GM19240 (cell line): ENCODE results near the gene JAKMIP2.
"Not testable (repeated sequence)": the region's sequence is repeated elsewhere in the genome, so short reads cannot be mapped to it uniquely, and the experiment has no call there.

Experiments
- DNase-seq: peaks from one replicate; pipeline ENCODE4 v3.0.0; 2011; ENCODE audit warnings: low spot score; ENCODE audit not compliant: insufficient read length

Gene JAKMIP2

DNA sequence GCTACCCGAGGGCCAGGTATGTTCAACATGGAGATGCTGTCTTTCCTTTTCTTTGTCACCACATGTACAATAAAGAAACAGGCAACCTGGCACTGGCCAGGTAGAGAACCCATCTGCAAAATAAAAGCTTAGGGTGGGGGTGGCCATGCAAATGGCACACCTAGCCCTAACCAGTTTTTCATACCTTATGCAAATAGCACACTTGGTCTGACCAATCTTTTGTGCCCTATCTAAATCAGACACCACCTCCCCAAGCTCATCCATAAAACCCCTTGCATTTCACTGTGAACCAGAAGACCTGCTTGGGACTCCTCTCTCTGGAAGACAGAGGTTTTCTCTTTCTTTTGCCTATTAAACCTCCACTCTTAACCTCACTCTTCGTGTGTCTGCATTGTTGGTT is 33.9 kb downstream of the JAKMIP2 start:
- no peak for DNase-seq

DNA sequence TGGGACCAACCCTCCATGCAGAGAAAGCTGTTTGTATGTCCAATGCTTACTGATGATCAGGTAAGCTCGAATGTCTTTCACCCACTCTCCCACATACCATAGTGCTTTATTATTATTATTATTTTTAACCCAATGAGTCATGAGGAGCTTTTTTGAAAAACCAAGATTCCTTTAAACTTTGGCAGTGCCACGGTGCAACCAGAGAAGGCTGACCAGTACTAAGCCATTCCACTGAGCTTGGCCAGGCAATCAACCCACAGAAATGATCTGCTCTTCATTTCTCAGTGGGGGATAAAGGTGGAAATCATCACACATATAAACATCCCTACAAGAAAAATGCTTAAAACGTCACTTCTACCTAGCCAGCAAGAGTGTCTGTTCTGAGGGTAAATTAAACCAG is 35.5 kb downstream of the JAKMIP2 start:
- DNase-seq, result no peak

DNA sequence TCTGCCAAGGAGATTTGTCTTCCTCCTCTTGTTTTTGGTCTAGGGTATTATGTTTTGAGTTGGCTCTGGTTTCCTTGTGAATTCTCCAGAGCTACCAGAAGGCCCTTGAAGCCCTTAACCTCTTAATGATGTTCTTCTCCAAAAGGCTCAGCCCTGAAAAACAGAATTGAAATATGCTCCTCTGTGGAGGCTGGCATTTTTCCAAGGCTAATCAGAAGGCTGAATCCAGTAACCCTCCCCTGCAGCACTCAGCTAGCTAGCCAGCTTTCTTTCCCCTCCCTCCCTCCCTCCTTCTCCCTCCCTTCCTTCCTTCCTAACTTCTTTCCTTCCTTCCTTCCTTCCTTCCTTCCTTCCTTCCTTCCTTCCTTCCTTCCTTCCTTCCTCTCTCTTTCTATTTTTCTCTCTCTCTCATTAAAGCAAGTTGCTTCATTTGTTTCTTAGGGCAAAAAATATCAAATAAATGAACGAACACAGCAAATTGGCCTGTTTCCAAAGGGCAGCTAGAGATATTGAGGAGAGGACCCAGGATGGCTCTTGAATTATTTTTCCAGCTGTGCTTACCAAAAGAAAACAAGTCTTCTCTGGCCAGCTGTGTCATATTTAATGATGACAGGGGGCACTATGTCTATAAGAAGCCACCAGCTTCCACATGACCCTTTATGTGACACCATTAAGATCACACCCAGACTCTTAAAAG is 38.7 kb downstream of the JAKMIP2 start:
- no peak for DNase-seq

- no peak for DNase-seq
Measured at GRCh38 chr5:147743012-147743411, 39.5 kb downstream of the JAKMIP2 start.

- DNase-seq, result no peak
Measured at GRCh38 chr5:147742151-147742550, 40.4 kb downstream of the JAKMIP2 start.

DNA sequence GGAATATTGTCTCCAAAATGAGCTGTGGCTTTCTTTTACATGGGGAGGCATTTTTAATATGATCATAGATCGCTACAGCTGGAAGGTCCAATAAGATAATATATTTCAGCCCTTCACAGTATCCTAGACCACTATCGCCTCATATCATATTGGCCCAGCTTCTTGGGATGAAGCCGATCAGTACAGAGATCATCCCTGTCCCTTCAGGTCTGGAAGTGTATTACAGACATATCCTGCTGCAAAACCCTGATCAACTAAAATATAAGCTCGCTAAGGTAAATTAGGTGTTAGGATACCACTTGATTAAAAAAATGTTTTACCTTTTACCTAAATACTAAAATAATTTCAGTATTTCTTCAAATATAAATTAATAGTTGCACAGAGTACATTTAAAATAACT is 41.7 kb downstream of the JAKMIP2 start:
- no peak for DNase-seq

DNA sequence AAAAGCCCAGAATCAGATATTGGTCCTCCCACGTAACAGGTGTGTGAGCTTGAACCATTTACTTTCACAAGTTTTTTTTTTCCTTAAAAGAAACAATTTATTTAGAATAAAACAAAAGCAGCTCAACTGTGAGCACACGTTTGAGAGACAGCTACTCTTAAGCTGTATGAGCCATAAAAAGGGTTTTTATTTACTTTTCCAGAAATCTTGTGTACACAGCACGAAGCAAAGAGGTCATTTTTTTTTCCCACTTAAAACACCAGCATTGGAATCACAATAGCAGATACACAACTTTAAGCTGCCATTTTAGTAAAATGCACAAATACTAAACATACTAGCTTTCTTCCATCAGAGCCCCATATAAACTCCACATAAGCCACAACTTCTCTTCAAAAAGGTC is 44.6 kb downstream of the JAKMIP2 start:
- no peak for DNase-seq

- no peak for DNase-seq
Measured at GRCh38 chr5:147735621-147736125, 46.9 kb downstream of the JAKMIP2 start.

- no peak for DNase-seq
Measured at GRCh38 chr5:147734894-147735293, 47.6 kb downstream of the JAKMIP2 start.

GRCh38 chr5:147733075-147733474 is 49.5 kb downstream of the JAKMIP2 start:
- no peak for DNase-seq

DNA sequence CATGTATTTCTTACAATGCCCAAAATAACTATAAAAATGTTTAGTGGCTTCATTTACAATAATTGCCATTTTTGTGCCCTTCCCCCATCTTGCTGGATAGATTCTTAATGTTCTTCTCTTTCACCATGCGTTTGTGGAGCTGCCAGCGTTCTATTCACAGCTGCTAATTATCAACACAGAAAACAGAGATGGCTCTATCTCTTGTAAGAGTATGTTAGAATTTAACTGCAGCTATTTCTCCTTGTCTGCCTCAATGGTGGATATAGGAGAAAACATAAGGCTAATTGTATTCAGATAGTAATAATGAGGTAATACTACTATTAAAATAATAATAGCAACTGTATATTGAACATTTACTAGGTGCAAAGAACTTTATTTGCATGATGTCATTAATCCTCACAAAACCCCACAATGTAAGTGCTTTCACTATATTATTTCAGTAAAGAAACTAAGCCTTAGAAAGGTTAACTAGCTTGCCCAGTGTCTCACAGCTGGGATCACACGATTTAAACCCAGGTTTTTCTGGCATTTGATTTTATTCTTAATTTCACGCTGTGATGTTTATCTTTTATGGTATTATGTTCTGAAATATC is 50.1 kb downstream of the JAKMIP2 start:
- no peak for DNase-seq

- DNase-seq, result no peak
Measured at GRCh38 chr5:147731431-147732290, 50.9 kb downstream of the JAKMIP2 start.

GRCh38 chr5:147727200-147727599 is 55.3 kb downstream of the JAKMIP2 start:
- no peak for DNase-seq

GRCh38 chr5:147721191-147721960 is 61.2 kb downstream of the JAKMIP2 start:
- not testable (repeated sequence) for DNase-seq

- no peak for DNase-seq
Measured at GRCh38 chr5:147713550-147714295, 68.8 kb downstream of the JAKMIP2 start.

DNA sequence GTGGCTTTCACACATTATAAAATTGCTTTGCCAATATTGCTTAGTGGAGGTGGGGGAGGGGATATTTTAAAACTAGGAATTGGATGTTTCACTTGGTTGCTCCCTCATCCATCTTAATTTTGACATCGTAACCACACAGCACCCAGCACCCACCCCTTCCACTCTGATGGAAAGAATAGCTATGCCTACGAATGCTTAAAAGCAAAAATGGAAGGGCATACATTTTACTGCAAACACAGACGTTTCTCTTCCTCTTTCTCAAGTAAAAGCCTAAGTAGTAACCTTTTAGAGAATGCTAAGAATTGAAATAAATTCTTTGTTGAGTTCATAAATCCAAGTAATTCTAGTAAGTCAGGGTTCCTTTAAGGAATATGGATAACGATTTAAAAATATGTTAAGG is 69.9 kb downstream of the JAKMIP2 start:
- no peak for DNase-seq

- no peak for DNase-seq
Measured at GRCh38 chr5:147712019-147712418, 70.5 kb downstream of the JAKMIP2 start.

DNA sequence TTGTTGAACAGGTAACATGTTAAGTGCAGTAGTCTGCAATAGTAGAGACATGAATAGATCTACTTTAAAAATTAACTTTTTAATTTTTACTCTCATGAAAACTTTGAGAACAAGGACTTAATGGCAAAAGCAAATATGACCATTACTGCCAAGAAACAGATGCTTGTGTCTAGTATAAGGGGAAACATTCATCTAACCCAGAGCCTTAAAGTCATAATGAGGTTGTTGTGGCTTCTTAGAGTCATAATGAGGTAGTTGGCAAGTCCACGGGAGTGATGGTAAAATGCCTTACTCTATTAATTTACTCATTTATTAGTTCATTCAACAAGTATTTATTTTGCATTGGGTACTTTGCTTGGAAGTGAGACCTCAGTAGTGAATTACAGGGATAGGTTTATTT is 71.5 kb downstream of the JAKMIP2 start:
- no peak for DNase-seq

DNA sequence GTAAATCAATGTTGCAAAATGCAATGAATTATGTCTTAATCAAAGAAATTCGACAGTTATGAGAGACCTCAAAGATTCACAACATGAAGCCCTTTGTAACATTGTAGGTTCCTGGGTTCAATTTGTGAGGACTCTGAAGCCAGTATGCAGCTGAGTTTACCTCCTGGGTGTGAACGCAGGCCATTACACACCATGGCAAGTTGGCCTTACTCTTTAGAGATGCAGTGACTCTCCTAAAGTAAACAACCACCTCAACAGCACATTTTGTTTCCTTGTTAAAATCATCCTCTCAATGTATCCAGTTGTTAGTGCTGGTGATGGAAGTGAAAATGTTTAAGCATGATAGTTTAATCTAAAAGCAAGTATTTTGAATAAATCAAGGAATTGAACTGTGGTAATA is 73.8 kb downstream of the JAKMIP2 start:
- DNase-seq, result no peak

- DNase-seq, result no peak
Measured at GRCh38 chr5:147704544-147704943, 78.0 kb downstream of the JAKMIP2 start.

GRCh38 chr5:147701468-147701867 is 81.1 kb downstream of the JAKMIP2 start:
- no peak for DNase-seq
